Renal cortex interstitium (tissue), 15 donors: ENCODE data around the gene SLC4A8. TPM values are rescaled to one million over a fixed set of nuclear protein-coding genes. Genes with fewer than 3 reads are reported as not detected.
A peak's percentile ranks its signal among the peaks of the same experiment; 100 is the strongest.

ENCODE experiments used
- DNase-seq, 11 donors: peaks; one replicate each; pipeline ENCODE4 v3.0.0-alpha.2; 2013; ENCODE audit warnings: low read depth in 9 of 11, low spot score in 4 of 11; ENCODE audit errors: extremely low read depth in 1 of 11
- long read RNA-seq, 16 experiments: transcript quantifications; one replicate each; lab custom pipeline, GENCODE V29; 2026
- polyA plus RNA-seq, 3 donors: library from polyadenylated mRNA; unstranded; fragments of 120-200 nt; gene quantifications; one replicate each; pipeline ENCODE4 v1.2.1, GENCODE V29; 2013; ENCODE audit not compliant: insufficient read length in 3 of 3

Gene SLC4A8
- polyA plus RNA-seq, result 1 to 10 TPM; 3.2 to 4.9 (median 4.1) TPM
- long read RNA-seq, donor 1, result 0 reads
- long read RNA-seq, donor 2, result 0 reads
- long read RNA-seq, donor 3, result 0 reads
- long read RNA-seq, donor 4, result 0 reads
- long read RNA-seq, donor 5, result 0 reads
- long read RNA-seq, donor 6, result 0 reads
- long read RNA-seq, donor 7, result 0 reads
- long read RNA-seq, donor 8, result 0 reads
- long read RNA-seq, donor 9, result 0 reads
- long read RNA-seq, donor 10, result 0 reads
- long read RNA-seq, donor 11, result 0 reads
- long read RNA-seq, donor 12, result 0 reads
- long read RNA-seq, donor 13, result 0 reads
- long read RNA-seq, donor 14, result 0 reads
- long read RNA-seq, donor 15, result 0 reads
- long read RNA-seq, donor 16, partial matches to known transcripts, result 6 of 6 reads
- long read RNA-seq, donor 16, other reads (novel, unspliced or antisense), result 0 of 6 reads

GRCh38 chr12:51424662-51425539 is at the start of gene SLC4A8:
SLC4A8 (plus strand) TSS chr12:51424831; CDS start chr12:51424988, 157 bp downstream.
- DNase-seq, result peak; percentile 72 to 93 (median 88)

GRCh38 chr12:51374856-51375255 is 49.8 kb upstream of the SLC4A8 start:
- no peak for DNase-seq

GRCh38 chr12:51377099-51377984 is 47.3 kb upstream of the SLC4A8 start:
- no peak for DNase-seq

- no peak for DNase-seq
Observed at GRCh38 chr12:51378749-51379148, 45.9 kb upstream of the SLC4A8 start.

GRCh38 chr12:51379571-51379970 is 45.1 kb upstream of the SLC4A8 start:
- no peak for DNase-seq

GRCh38 chr12:51381226-51382079 is 43.2 kb upstream of the SLC4A8 start:
- DNase-seq, result no peak

GRCh38 chr12:51382173-51382572 is 42.5 kb upstream of the SLC4A8 start:
- no peak for DNase-seq

- no peak for DNase-seq
Observed at GRCh38 chr12:51383269-51383905, 41.2 kb upstream of the SLC4A8 start.

- no peak for DNase-seq
Observed at GRCh38 chr12:51386351-51386750, 38.3 kb upstream of the SLC4A8 start.

GRCh38 chr12:51388069-51388799 is 36.4 kb upstream of the SLC4A8 start:
- DNase-seq, result no peak

GRCh38 chr12:51388846-51389245 is 35.8 kb upstream of the SLC4A8 start:
- no peak for DNase-seq

GRCh38 chr12:51389302-51389999 is 35.2 kb upstream of the SLC4A8 start:
- no peak for DNase-seq

- no peak for DNase-seq
Observed at GRCh38 chr12:51390457-51390856, 34.2 kb upstream of the SLC4A8 start.

GRCh38 chr12:51390891-51391282 is 33.7 kb upstream of the SLC4A8 start:
- peak in 1 of 11 donors; percentile 15 for DNase-seq

GRCh38 chr12:51391283-51392123 is 33.1 kb upstream of the SLC4A8 start, which contains the start of gene GALNT6:
GALNT6 (minus strand) TSS chr12:51391406; CDS start chr12:51379781, 11,625 bp downstream.
- peak in 2 of 11 donors; percentile 23 to 35 for DNase-seq
